Endodermal cell (in vitro differentiated cells): Measurements from ENCODE around the gene ZNF516. TPM values are rescaled to one million over a fixed set of nuclear protein-coding genes. Genes with fewer than 3 reads are reported as not detected.
A peak's percentile ranks its signal among the peaks of the same experiment; 100 is the strongest.

Source experiments
- DNase-seq: peaks from one replicate; pipeline ENCODE4 v3.0.0-alpha.2; 2017
- H3K27ac ChIP-seq: 2 replicates; pipeline ENCODE4 v1.5.1; 2013; ENCODE audit warnings: mild to moderate bottlenecking, low read depth, low read length, moderate library complexity
- H3K27me3 ChIP-seq: 2 replicates; pipeline ENCODE4 v1.6.1; 2013; ENCODE audit warnings: mild to moderate bottlenecking, low read length, moderate library complexity; ENCODE audit not compliant: insufficient read depth, control insufficient read depth, poor library complexity, severe bottlenecking
- H3K36me3 ChIP-seq: 2 replicates; pipeline ENCODE4 v1.7.0; 2013; ENCODE audit warnings: mild to moderate bottlenecking, low read length, moderate library complexity; ENCODE audit not compliant: control insufficient read depth, insufficient read depth
- H3K4me1 ChIP-seq: one replicate; pipeline ENCODE4 v1.7.0; 2013; ENCODE audit warnings: low read length; ENCODE audit not compliant: control insufficient read depth, insufficient read depth
- H3K4me3 ChIP-seq: 2 replicates; pipeline ENCODE4 v1.5.1; 2013; ENCODE audit warnings: mild to moderate bottlenecking, low read length, moderate library complexity
- H3K9ac ChIP-seq: 2 replicates; pipeline ENCODE4 v1.6.1; 2013; ENCODE audit warnings: mild to moderate bottlenecking, low read length, moderate library complexity; ENCODE audit not compliant: poor library complexity, severe bottlenecking; ENCODE audit errors: extremely low read depth
- H3K9me3 ChIP-seq: 2 replicates; pipeline ENCODE4 v1.6.1; 2013; ENCODE audit warnings: mild to moderate bottlenecking, low read length, moderate library complexity; ENCODE audit not compliant: control insufficient read depth
- H3K27ac Mint-ChIP-seq: 2 replicates; pipeline ENCODE4 v1.8.0; 2020; ENCODE audit warnings: mixed read lengths
- H3K27me3 Mint-ChIP-seq: 2 replicates; pipeline ENCODE4 v1.8.0; 2021; ENCODE audit warnings: mild to moderate bottlenecking, mixed read lengths; ENCODE audit not compliant: insufficient read depth
- H3K36me3 Mint-ChIP-seq: 2 replicates; pipeline ENCODE4 v1.8.0; 2020; ENCODE audit warnings: low read depth, mixed read lengths
- H3K4me1 Mint-ChIP-seq: 2 replicates; pipeline ENCODE4 v1.8.0; 2020; ENCODE audit warnings: mixed read lengths
- H3K4me3 Mint-ChIP-seq: 2 replicates; pipeline ENCODE4 v1.8.0; 2020; ENCODE audit warnings: mild to moderate bottlenecking, moderate library complexity, mixed read lengths
- H3K9me3 Mint-ChIP-seq: 2 replicates; pipeline ENCODE4 v1.8.0; 2020; ENCODE audit warnings: mild to moderate bottlenecking, mixed read lengths
- WGBS, 2 experiments: methylation state at CpG; one replicate each; pipeline versions ENCODE4 v1.1.5 to v1.1.7; 2013; ENCODE audit warnings: missing lambda C conversion rate in 2 of 2, mixed read lengths in 1 of 2; ENCODE audit not compliant: insufficient coverage in 1 of 2, insufficient read length in 1 of 2; 5-methylcytosine and 5-hydroxymethylcytosine counted together
- total RNA-seq, 2 donors: library from RNA; stranded (reverse); fragmentation: NEBNext Ultra II Directional in 1 of 2; extraction: Animal tissue kit (Norgen Biotek cat#: 25700) in 1 of 2; gene quantifications; 2 replicates in 1 of 2; 3 replicates in 1 of 2; pipeline ENCODE4 v1.2.1, GENCODE V29; 2021
- TF ChIP-seq, protein P1 (sequence below): fragments of 200-600 bp; sonication (generic); conservative IDR thresholded peaks from 2 replicates; pipeline ENCODE4 v1.5.0; 2021; ENCODE audit warnings: antibody characterized with exemption, mild to moderate bottlenecking

The ZNF516 gene
- total RNA-seq, 2 donors from 2014 or later = 60.2 to 77.9 TPM

DNA sequence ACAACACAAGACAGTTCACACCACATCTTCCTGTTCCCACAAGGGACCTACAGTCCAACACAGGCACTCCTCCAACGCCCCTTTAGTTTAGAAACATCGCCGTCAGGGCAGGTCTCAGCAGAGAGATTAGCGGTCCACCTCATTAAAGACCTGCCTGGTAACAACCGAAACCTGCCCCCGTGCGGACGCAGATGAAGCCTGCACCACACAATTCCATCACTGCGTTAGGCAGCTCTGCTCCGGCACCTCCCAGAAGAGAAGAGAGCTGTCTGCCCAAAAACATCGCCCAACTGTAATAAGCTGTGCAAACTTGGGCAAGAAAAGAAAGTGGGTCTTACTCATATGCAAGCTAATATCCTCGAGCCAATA is 32.7 kb downstream of the ZNF516 start:
- Mint-ChIP-seq H3K36me3 (peaks cover 45% of the 10 kb centered on the region), H3K9me3 (no peaks in the 10 kb centered on the region), H3K4me1 (peaks cover 24% of the 10 kb centered on the region), H3K27me3 (no peaks in the 10 kb centered on the region), H3K4me3 (no peak overlapping the region), H3K27ac (no peak overlapping the region)
- TF ChIP-seq, protein P1, sequence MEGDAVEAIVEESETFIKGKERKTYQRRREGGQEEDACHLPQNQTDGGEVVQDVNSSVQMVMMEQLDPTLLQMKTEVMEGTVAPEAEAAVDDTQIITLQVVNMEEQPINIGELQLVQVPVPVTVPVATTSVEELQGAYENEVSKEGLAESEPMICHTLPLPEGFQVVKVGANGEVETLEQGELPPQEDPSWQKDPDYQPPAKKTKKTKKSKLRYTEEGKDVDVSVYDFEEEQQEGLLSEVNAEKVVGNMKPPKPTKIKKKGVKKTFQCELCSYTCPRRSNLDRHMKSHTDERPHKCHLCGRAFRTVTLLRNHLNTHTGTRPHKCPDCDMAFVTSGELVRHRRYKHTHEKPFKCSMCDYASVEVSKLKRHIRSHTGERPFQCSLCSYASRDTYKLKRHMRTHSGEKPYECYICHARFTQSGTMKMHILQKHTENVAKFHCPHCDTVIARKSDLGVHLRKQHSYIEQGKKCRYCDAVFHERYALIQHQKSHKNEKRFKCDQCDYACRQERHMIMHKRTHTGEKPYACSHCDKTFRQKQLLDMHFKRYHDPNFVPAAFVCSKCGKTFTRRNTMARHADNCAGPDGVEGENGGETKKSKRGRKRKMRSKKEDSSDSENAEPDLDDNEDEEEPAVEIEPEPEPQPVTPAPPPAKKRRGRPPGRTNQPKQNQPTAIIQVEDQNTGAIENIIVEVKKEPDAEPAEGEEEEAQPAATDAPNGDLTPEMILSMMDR = peak; percentile 15
- peaks cover 12% of the 10 kb centered on the region for H3K36me3 ChIP-seq
- WGBS, 2 experiments = 95 to 97% methylated on average over 7 to 12 of the region's 12 CpGs
- no peak overlapping the region for H3K9ac ChIP-seq
- no peaks in the 10 kb centered on the region for H3K27me3 ChIP-seq
- no peak overlapping the region for H3K4me3 ChIP-seq
- DNase-seq = peak; percentile 59
- H3K27ac ChIP-seq = no peak overlapping the region
- H3K4me1 ChIP-seq = peaks cover 5% of the 10 kb centered on the region
- H3K9me3 ChIP-seq = no peaks in the 10 kb centered on the region

DNA sequence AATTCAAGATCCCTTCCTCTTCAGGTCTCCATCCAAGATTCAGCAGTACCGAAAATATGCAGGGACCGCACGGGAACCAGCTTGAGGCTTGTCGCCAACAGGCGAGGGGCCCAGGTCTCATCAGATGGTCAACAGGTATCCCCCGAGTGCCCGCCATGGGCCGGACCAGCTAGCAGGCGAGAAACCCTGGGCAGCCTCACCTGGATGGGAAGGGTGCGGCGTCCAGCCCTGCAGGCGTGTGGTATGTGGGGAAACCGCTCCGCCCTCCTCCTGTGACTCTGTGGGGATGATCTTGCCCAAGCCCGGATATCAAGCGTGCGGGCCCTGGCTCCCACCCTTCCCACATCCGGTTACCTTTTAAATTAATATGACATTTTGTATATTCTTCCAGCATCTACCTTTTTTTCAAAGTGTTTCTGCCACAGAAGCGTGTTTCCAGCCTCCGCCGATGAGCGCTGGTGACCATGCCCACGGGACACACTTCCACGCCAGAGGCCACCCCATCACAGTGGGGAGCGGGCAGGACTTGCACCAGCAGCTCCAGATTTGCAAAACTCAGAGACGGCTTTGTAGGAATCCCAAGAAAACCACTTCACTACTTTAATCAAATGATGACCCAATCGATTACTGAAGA is 33.2 kb downstream of the ZNF516 start:
- Mint-ChIP-seq H3K27ac (no peak overlapping the region), H3K36me3 (peaks cover 45% of the 10 kb centered on the region), H3K4me1 (peaks cover 29% of the 10 kb centered on the region), H3K9me3 (no peaks in the 10 kb centered on the region), H3K4me3 (no peak overlapping the region), H3K27me3 (no peaks in the 10 kb centered on the region)
- Histone ChIP-seq H3K9ac (no peak overlapping the region), H3K27ac (no peak overlapping the region), H3K9me3 (no peaks in the 10 kb centered on the region), H3K27me3 (no peaks in the 10 kb centered on the region), H3K4me1 (peaks cover 5% of the 10 kb centered on the region), H3K36me3 (peaks cover 12% of the 10 kb centered on the region), H3K4me3 (no peak overlapping the region)
- TF ChIP-seq, protein P1 = no peak
- no peak for DNase-seq
- 97% methylated on average over 21 to 27 of the region's 27 CpGs for WGBS, 2 experiments

DNA sequence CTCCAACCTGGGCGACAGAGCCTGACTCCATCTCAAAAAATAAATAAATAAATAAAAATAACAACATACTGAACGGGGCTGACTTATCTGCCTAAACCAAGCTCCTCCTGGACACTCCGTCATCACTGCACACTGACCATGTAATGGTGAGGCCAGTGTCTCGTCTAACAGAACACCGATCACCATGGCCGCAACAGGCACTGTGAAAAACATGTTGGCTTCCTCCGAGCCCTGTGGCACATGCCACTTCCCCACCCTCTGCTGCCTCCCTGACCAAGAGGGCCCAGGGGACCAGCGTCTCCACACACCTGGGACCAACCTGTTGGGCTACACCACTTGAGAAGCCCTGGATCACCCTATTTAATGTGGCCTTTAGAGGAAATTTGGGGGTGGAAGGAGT is 33.9 kb downstream of the ZNF516 start:
- WGBS, 2 experiments = 90 to 94% methylated on average over 6 to 8 of the region's 8 CpGs
- Histone ChIP-seq H3K27me3 (no peaks in the 10 kb centered on the region), H3K9me3 (no peaks in the 10 kb centered on the region), H3K36me3 (peaks cover 12% of the 10 kb centered on the region), H3K4me3 (no peak overlapping the region), H3K27ac (no peak overlapping the region), H3K4me1 (peaks cover 7% of the 10 kb centered on the region), H3K9ac (no peak overlapping the region)
- H3K9me3 Mint-ChIP-seq = no peaks in the 10 kb centered on the region
- H3K36me3 Mint-ChIP-seq = peaks cover 43% of the 10 kb centered on the region
- TF ChIP-seq, protein P1 = no peak
- no peaks in the 10 kb centered on the region for H3K27me3 Mint-ChIP-seq
- DNase-seq = no peak
- peaks cover 36% of the 10 kb centered on the region for H3K4me1 Mint-ChIP-seq
- H3K27ac Mint-ChIP-seq = no peak overlapping the region
- no peak overlapping the region for H3K4me3 Mint-ChIP-seq
